CD14-positive monocyte (primary cell): ENCODE measurements around the gene PSG7. TPM values are rescaled to one million over a fixed set of nuclear protein-coding genes. Genes with fewer than 3 reads are reported as not detected.
"Not testable (repeated sequence)": the region's sequence is repeated elsewhere in the genome, so short reads cannot be mapped to it uniquely, and the experiment has no call there.

ENCODE experiments used
- DNase-seq, 3 donors: peaks; one replicate each; pipeline ENCODE4 v3.0.0-alpha.2; 2011 to 2022
- H2AFZ ChIP-seq: 2 replicates; pipeline ENCODE4 v1.6.0; 2012; ENCODE audit warnings: mild to moderate bottlenecking, low read depth, low read length, inconsistent platforms; ENCODE audit not compliant: insufficient read depth, poor library complexity, severe bottlenecking
- H3K27ac ChIP-seq, 2 donors: 1 replicate in 1 of 2; 2 replicates in 1 of 2; pipeline ENCODE4 v1.5.1; 2012 to 2013; ENCODE audit warnings: low read length in 2 of 2, control low read depth in 1 of 2, inconsistent platforms in 1 of 2, low read depth in 1 of 2, mild to moderate bottlenecking in 1 of 2
- H3K27me3 ChIP-seq, 2 donors: one replicate each; pipeline versions ENCODE4 v1.6.0 to v1.6.1; 2011 to 2013; ENCODE audit warnings: low read length in 2 of 2; ENCODE audit not compliant: control insufficient read depth in 2 of 2, insufficient read depth in 2 of 2
- H3K36me3 ChIP-seq, 2 donors: replicated peaks in 1 of 2; 1 replicate in 1 of 2; 2 replicates in 1 of 2; pipeline versions ENCODE4 v1.5.1 to v1.6.1; 2012 to 2013; ENCODE audit warnings: low read length in 2 of 2, control low read depth in 1 of 2, inconsistent platforms in 1 of 2, mild to moderate bottlenecking in 1 of 2; ENCODE audit not compliant: insufficient read depth in 2 of 2, control insufficient read depth in 1 of 2
- H3K4me1 ChIP-seq, 2 donors: 1 replicate in 1 of 2; 2 replicates in 1 of 2; pipeline versions ENCODE4 v1.5.1 to v1.6.1; 2012 to 2013; ENCODE audit warnings: low read length in 2 of 2, control low read depth in 1 of 2, inconsistent platforms in 1 of 2, mild to moderate bottlenecking in 1 of 2, moderate library complexity in 1 of 2; ENCODE audit not compliant: insufficient read depth in 2 of 2, control insufficient read depth in 1 of 2
- H3K4me2 ChIP-seq: replicated peaks from 2 replicates; pipeline ENCODE3; 2012; ENCODE audit warnings: low read length, moderate library complexity, mild to moderate bottlenecking; ENCODE audit not compliant: poor library complexity, severe bottlenecking; ENCODE audit errors: extremely low read depth
- H3K4me3 ChIP-seq, 3 experiments: fragments of 200-600 bp in 1 of 3; sonication (generic) in 1 of 3; replicated peaks in 1 of 3; 1 replicate in 2 of 3; 2 replicates in 1 of 3; pipeline ENCODE4 v1.5.1; 2011 to 2013; ENCODE audit warnings: low read length in 3 of 3, mild to moderate bottlenecking in 3 of 3, control low read depth in 2 of 3, low read depth in 2 of 3, inconsistent platforms in 1 of 3, moderate library complexity in 1 of 3
- H3K79me2 ChIP-seq: 2 replicates; pipeline ENCODE4 v1.6.0; 2012; ENCODE audit warnings: mild to moderate bottlenecking, control low read depth, inconsistent platforms, low read length, moderate library complexity; ENCODE audit not compliant: insufficient read depth
- H3K9ac ChIP-seq: 2 replicates; pipeline ENCODE4 v1.6.0; 2017; ENCODE audit warnings: low read length, mild to moderate bottlenecking; ENCODE audit not compliant: insufficient read depth, poor library complexity, severe bottlenecking
- H3K9me3 ChIP-seq, 2 donors: replicated peaks in 1 of 2; 1 replicate in 1 of 2; 2 replicates in 1 of 2; pipeline versions ENCODE4 v1.5.1 to v1.6.1; 2012 to 2013; ENCODE audit warnings: low read length in 2 of 2, control low read depth in 1 of 2; ENCODE audit not compliant: control insufficient read depth in 1 of 2, insufficient read depth in 1 of 2
- H4K20me1 ChIP-seq: 2 replicates; pipeline ENCODE4 v1.6.0; 2012; ENCODE audit warnings: mild to moderate bottlenecking, low read length, control low read depth, moderate library complexity; ENCODE audit not compliant: insufficient read depth
- H3K27ac Mint-ChIP-seq, 7 donors: one replicate each; pipeline ENCODE4 v1.8.0; 2020; ENCODE audit warnings: mild to moderate bottlenecking in 7 of 7, mixed read lengths in 7 of 7, moderate library complexity in 6 of 7, inconsistent platforms in 2 of 7
- H3K27me3 Mint-ChIP-seq, 3 donors: one replicate each; pipeline ENCODE4 v1.8.0; 2021 to 2022; ENCODE audit warnings: low read depth in 3 of 3, mild to moderate bottlenecking in 3 of 3, mixed read lengths in 3 of 3, moderate library complexity in 3 of 3, inconsistent platforms in 1 of 3
- H3K36me3 Mint-ChIP-seq, 2 donors: one replicate each; pipeline ENCODE4 v1.8.0; 2020; ENCODE audit warnings: mixed read lengths in 2 of 2, inconsistent platforms in 1 of 2, mild to moderate bottlenecking in 1 of 2
- H3K4me1 Mint-ChIP-seq: one replicate; pipeline ENCODE4 v1.8.0; 2020; ENCODE audit warnings: mild to moderate bottlenecking, mixed read lengths
- H3K4me3 Mint-ChIP-seq, 2 donors: one replicate each; pipeline ENCODE4 v1.8.0; 2020; ENCODE audit warnings: mild to moderate bottlenecking in 2 of 2, mixed read lengths in 2 of 2, moderate library complexity in 1 of 2
- H3K9me3 Mint-ChIP-seq, 7 donors: one replicate each; pipeline ENCODE4 v1.8.0; 2020 to 2022; ENCODE audit warnings: mixed read lengths in 7 of 7, mild to moderate bottlenecking in 6 of 7, moderate library complexity in 6 of 7, inconsistent platforms in 2 of 7
- CTCF ChIP-seq: fragments of 200-600 bp; IDR thresholded peaks from one replicate; pipeline ENCODE4 v1.8.0; 2022; ENCODE audit warnings: antibody characterized with exemption, mild to moderate bottlenecking
- WGBS: methylation state at CpG from one replicate; pipeline ENCODE4 v1.1.5; 2013; ENCODE audit warnings: missing lambda C conversion rate; ENCODE audit not compliant: insufficient coverage; 5-methylcytosine and 5-hydroxymethylcytosine counted together
- intact Hi-C, 2 donors: fragments of 100-400 bp; cut with micrococcal nuclease; formaldehyde crosslinking; loops; one replicate each; pipeline versions ENCODE4 v1.15.0 to v1.15.1; 2023
- polyA minus RNA-seq: library from RNA; depleted of rRNA, polyadenylated mRNA; stranded (reverse); fragments of >200 nt; gene quantifications from 2 replicates; pipeline ENCODE4 v1.2.3, GENCODE V29; 2012
- polyA plus RNA-seq, 3 donors: library from polyadenylated mRNA; depleted of rRNA in 1 of 3; unstranded in 2 of 3; stranded (reverse) in 1 of 3; fragments of 300-500 nt in 2 of 3; fragments of >200 nt in 1 of 3; fragmentation: Illumina TruSeq in 2 of 3; gene quantifications; 1 replicate in 2 of 3; 2 replicates in 1 of 3; pipeline ENCODE4 v1.2.3, GENCODE V29; 2012 to 2021
- total RNA-seq, 12 experiments: library from RNA in 1 of 12; stranded (reverse) in 1 of 12; fragments of 120-200 nt in 1 of 12; gene quantifications; one replicate each; pipeline ENCODE4 v1.2.4 and lab custom pipeline; 2013 to 2026; ENCODE audit warnings: mixed read lengths in 6 of 12, inconsistent platforms in 1 of 12

Gene PSG7
- not detected for total RNA-seq (2013)
- not detected for polyA plus RNA-seq
- not detected in 2 replicates for polyA minus RNA-seq
- total RNA-seq (lab: John Stamatoyannopoulos, UW), result 0 to 0.46 (median 0) reads per million in 11 experiments

DNA sequence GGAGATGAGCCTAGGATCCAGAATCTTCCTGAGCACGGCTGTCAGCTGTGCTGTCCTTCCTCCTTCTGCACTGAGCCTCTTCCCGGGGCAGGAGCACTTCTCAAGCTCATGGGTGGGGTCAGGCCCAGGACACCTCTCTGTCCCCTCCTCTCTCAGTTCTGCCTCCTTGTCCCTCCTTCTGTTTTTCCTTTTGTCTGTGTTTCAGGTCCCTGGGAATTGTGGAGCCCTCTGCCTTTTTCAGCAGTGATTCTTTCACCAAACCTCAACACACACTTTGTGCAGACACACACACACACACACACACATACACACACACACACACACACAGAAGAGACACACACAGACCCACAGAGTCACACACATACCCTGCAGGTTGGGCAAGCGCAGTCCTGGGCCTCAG, at the start of gene PSG7:
Gene PSG7, minus strand, starts transcription at position 101 of the 400 bp plus-strand sequence. CDS start 131 bp downstream, outside the sequence.
- Mint-ChIP-seq H3K27ac (peak within 1 kb of the TSS in 1 of 7 donors; percentile 53), H3K27me3 (peaks cover 0 to 12% (median 4%) of the 10 kb centered on the region in 3 donors)
- H3K4me1 ChIP-seq, H3K27ac ChIP-seq, H3K36me3 ChIP-seq, H3K79me2 ChIP-seq, H3K4me2 ChIP-seq, intact Hi-C loops, H3K27me3 ChIP-seq, H3K4me3 Mint-ChIP-seq, H2AFZ ChIP-seq, H3K4me1 Mint-ChIP-seq, H4K20me1 ChIP-seq, H3K4me3 ChIP-seq, H3K36me3 Mint-ChIP-seq, DNase-seq, H3K9me3 ChIP-seq, H3K9me3 Mint-ChIP-seq, H3K9ac ChIP-seq: not testable (repeated sequence)
- WGBS, result 81% methylated on average over 3 of the region's 3 CpGs

DNA sequence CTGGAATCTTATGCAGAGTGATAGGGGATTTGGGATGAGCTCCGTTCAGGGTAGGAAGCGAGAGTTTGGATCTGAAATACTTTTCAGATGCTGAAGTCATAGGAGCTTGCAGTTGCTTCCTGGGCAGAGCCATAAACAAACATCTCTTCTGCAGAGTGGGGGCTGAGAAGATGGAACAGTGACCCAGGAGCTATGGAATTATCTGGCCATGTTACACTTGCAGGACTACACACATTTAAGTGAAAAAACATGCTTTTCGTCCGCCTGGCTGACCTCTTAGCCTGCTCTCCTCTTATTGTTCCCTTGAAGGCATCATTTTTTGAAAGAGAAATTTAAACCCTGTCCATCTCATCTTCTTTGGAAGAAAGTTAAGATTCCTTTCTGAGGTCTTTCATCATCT, 48.6 kb upstream of the PSG7 start:
- H3K27ac Mint-ChIP-seq, result no peak overlapping the region
- no peaks in the 10 kb centered on the region for H3K4me1 ChIP-seq
- no peak overlapping the region for H3K4me2 ChIP-seq
- no peak overlapping the region for H3K27ac ChIP-seq
- H3K27me3 Mint-ChIP-seq, result peaks cover 0 to 4% (median 0%) of the 10 kb centered on the region in 3 donors
- no peaks in the 10 kb centered on the region for H3K9me3 ChIP-seq
- no peaks in the 10 kb centered on the region for H3K36me3 ChIP-seq
- DNase-seq, result no peak
- no peak overlapping the region for H3K4me3 ChIP-seq
- H3K4me1 Mint-ChIP-seq, result no peaks in the 10 kb centered on the region
- H3K9ac ChIP-seq, result no peak overlapping the region
- intact Hi-C loops, result no loop called here
- WGBS, result 100% methylated on average over 1 of the region's 4 CpGs
- no peak overlapping the region for H2AFZ ChIP-seq
- no peaks in the 10 kb centered on the region for H3K79me2 ChIP-seq
- peaks cover 2 to 10% (median 2%) of the 10 kb centered on the region in 7 donors for H3K9me3 Mint-ChIP-seq
- H3K4me3 Mint-ChIP-seq, result no peak overlapping the region
- H3K36me3 Mint-ChIP-seq, result no peaks in the 10 kb centered on the region
- H4K20me1 ChIP-seq, result no peaks in the 10 kb centered on the region
- TF ChIP-seq CTCF, result no peak
- no peaks in the 10 kb centered on the region for H3K27me3 ChIP-seq

DNA sequence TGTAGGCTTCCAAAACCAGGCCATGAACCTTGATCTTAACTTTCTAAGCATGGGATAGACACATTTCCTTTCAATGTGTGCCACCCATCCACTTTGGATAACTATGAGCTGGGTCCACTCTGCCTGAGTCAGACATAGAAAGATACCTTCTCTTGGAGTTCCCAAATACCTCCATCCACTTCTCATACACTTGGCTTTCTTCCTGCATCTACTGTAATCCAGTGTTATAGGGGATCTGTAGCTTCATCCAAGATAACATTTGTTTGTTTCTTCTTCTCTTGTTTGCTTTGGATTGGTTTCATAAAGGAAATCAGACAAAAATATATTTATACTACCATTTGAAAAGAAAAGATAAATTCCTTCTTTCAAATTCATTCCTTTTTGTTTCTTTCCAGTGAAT, 45.1 kb upstream of the PSG7 start:
- H2AFZ ChIP-seq, H3K9me3 Mint-ChIP-seq, H3K4me2 ChIP-seq, H3K4me3 Mint-ChIP-seq, intact Hi-C loops, H3K27ac Mint-ChIP-seq, H3K9ac ChIP-seq, H3K9me3 ChIP-seq, H3K4me1 ChIP-seq, H3K4me1 Mint-ChIP-seq, H3K4me3 ChIP-seq, DNase-seq, H3K27ac ChIP-seq, H3K79me2 ChIP-seq, H3K27me3 ChIP-seq, H3K36me3 Mint-ChIP-seq, H3K27me3 Mint-ChIP-seq, H4K20me1 ChIP-seq, H3K36me3 ChIP-seq: not testable (repeated sequence)

- no CpG with 5 or more reads among the region's 5 CpGs for WGBS
- H4K20me1 ChIP-seq, H3K9me3 Mint-ChIP-seq, H3K4me1 ChIP-seq, H3K36me3 Mint-ChIP-seq, H3K79me2 ChIP-seq, H3K9ac ChIP-seq, DNase-seq, H3K27ac Mint-ChIP-seq, H2AFZ ChIP-seq, H3K27me3 Mint-ChIP-seq, H3K4me3 Mint-ChIP-seq, intact Hi-C loops, H3K9me3 ChIP-seq, H3K4me3 ChIP-seq, H3K27ac ChIP-seq, H3K4me2 ChIP-seq, H3K27me3 ChIP-seq, H3K36me3 ChIP-seq, H3K4me1 Mint-ChIP-seq: not testable (repeated sequence)
These were observed 34.4 kb upstream of the PSG7 start for GRCh38 chr19:42971451-42971850.
